HAP-1 (cell line): ENCODE measurements around the gene KLF1.
A peak's percentile ranks its signal among the peaks of the same experiment; 100 is the strongest.

Experiments
- DNase-seq, 2 experiments: peaks; one replicate each; pipeline ENCODE4 v3.0.0-alpha.2; 2016 to 2020; ENCODE audit warnings: low spot score in 2 of 2
- H3K27me3 ChIP-seq: fragments of 250-450 bp; sonication (Bioruptor Pico); 2 replicates; pipeline ENCODE4 v1.5.1; 2020; ENCODE audit warnings: low read depth, mild to moderate bottlenecking, moderate library complexity
- H3K36me3 ChIP-seq: fragments of 250-450 bp; sonication (Bioruptor Pico); replicated peaks from 2 replicates; pipeline ENCODE4 v1.5.1; 2020; ENCODE audit warnings: mild to moderate bottlenecking
- H3K4me1 ChIP-seq: fragments of 250-450 bp; sonication (Bioruptor Pico); 2 replicates; pipeline ENCODE4 v1.5.1; 2020; ENCODE audit warnings: mild to moderate bottlenecking
- H3K4me3 ChIP-seq: fragments of 250-450 bp; sonication (Bioruptor Pico); 2 replicates; pipeline ENCODE4 v1.5.1; 2020; ENCODE audit warnings: mild to moderate bottlenecking, moderate library complexity
- H3K9me3 ChIP-seq: fragments of 250-450 bp; sonication (Bioruptor Pico); 2 replicates; pipeline ENCODE4 v1.5.1; 2020; ENCODE audit warnings: mild to moderate bottlenecking, moderate library complexity
- in situ Hi-C: fragments of 300-500 bp; cut with MboI; formaldehyde crosslinking; loops from 3 replicates; pipeline ENCODE4 v1.14.3; 2020; ENCODE audit warnings: low sequenced_read_pairs, inconsistent platforms, mixed read lengths

KLF1 gene

GRCh38 chr19:12884926-12885748 lies 1.9 kb downstream of the KLF1 start:
- Histone ChIP-seq H3K4me1 (peaks cover 2% of the 10 kb centered on the region; the same call in 1 of the 2 replicates), H3K9me3 (peaks cover 5% of the 10 kb centered on the region), H3K27me3 (no peaks in the 10 kb centered on the region), H3K36me3 (no peaks in the 10 kb centered on the region), H3K4me3 (no peak overlapping the region)
- in situ Hi-C loops, result no loop called here
- DNase-seq, result no peak

- Histone ChIP-seq H3K36me3 (no peaks in the 10 kb centered on the region), H3K4me3 (no peak overlapping the region), H3K4me1 (peaks cover 2% of the 10 kb centered on the region; the same call in 1 of the 2 replicates), H3K9me3 (peaks cover 5% of the 10 kb centered on the region), H3K27me3 (no peaks in the 10 kb centered on the region)
- in situ Hi-C loops, result no loop called here
- DNase-seq, result no peak
Observed at GRCh38 chr19:12884627-12884925, 2.4 kb downstream of the KLF1 start.

GRCh38 chr19:12884202-12884601 lies 2.8 kb downstream of the KLF1 start:
- H3K27me3 ChIP-seq, result no peaks in the 10 kb centered on the region
- H3K36me3 ChIP-seq, result no peaks in the 10 kb centered on the region
- no peak for DNase-seq
- in situ Hi-C loops, result no loop called here
- peaks cover 5% of the 10 kb centered on the region for H3K9me3 ChIP-seq
- H3K4me1 ChIP-seq, result peaks cover 2% of the 10 kb centered on the region; the same call in 1 of the 2 replicates
- no peak overlapping the region for H3K4me3 ChIP-seq

GRCh38 chr19:12882589-12882988 lies 4.4 kb downstream of the KLF1 start:
- H3K27me3 ChIP-seq, result no peaks in the 10 kb centered on the region
- H3K9me3 ChIP-seq, result peaks cover 5% of the 10 kb centered on the region
- no peak for DNase-seq
- peaks cover 10% of the 10 kb centered on the region for H3K36me3 ChIP-seq
- H3K4me1 ChIP-seq, result peaks cover 2% of the 10 kb centered on the region; the same call in 1 of the 2 replicates
- in situ Hi-C loops, result no loop called here
- H3K4me3 ChIP-seq, result no peak overlapping the region

- Histone ChIP-seq H3K4me3 (peak within 1 kb of the TSS; percentile 96), H3K9me3 (peaks cover 5% of the 10 kb centered on the region), H3K27me3 (no peaks in the 10 kb centered on the region), H3K36me3 (peaks cover 12% of the 10 kb centered on the region), H3K4me1 (peaks cover 2% of the 10 kb centered on the region; the same call in 1 of the 2 replicates)
- peak; percentile 93 to 99 for DNase-seq
- in situ Hi-C loops, result no loop called here
Observed at GRCh38 chr19:12881172-12881808, 5.7 kb downstream of the KLF1 start, which contains the start of gene DNASE2. Gene DNASE2 (minus strand): TSS chr19:12881449. CDS start chr19:12881375, 74 bp downstream.

GRCh38 chr19:12880551-12881171 lies 6.3 kb downstream of the KLF1 start:
- H3K4me1 ChIP-seq, result peaks cover 2% of the 10 kb centered on the region; the same call in 1 of the 2 replicates
- H3K36me3 ChIP-seq, result peaks cover 12% of the 10 kb centered on the region
- H3K4me3 ChIP-seq, result peak overlapping the region; percentile 96
- H3K9me3 ChIP-seq, result peaks cover 5% of the 10 kb centered on the region
- no peaks in the 10 kb centered on the region for H3K27me3 ChIP-seq
- in situ Hi-C loops, result no loop called here
- DNase-seq, result peak in 1 of 2 experiments; percentile 59

GRCh38 chr19:12875086-12875485 lies 11.9 kb downstream of the KLF1 start:
- in situ Hi-C loops, result no loop called here
- Histone ChIP-seq H3K36me3 (peaks cover 26% of the 10 kb centered on the region), H3K4me1 (no peaks in the 10 kb centered on the region), H3K9me3 (no peaks in the 10 kb centered on the region), H3K27me3 (no peaks in the 10 kb centered on the region), H3K4me3 (no peak overlapping the region)
- DNase-seq, result no peak

GRCh38 chr19:12873891-12874745 lies 12.9 kb downstream of the KLF1 start:
- no peaks in the 10 kb centered on the region for H3K27me3 ChIP-seq
- H3K4me3 ChIP-seq, result no peak overlapping the region
- DNase-seq, result no peak
- no peaks in the 10 kb centered on the region for H3K9me3 ChIP-seq
- in situ Hi-C loops, result no loop called here
- peaks cover 26% of the 10 kb centered on the region for H3K36me3 ChIP-seq
- H3K4me1 ChIP-seq, result no peaks in the 10 kb centered on the region

GRCh38 chr19:12872941-12873890 lies 13.8 kb downstream of the KLF1 start:
- in situ Hi-C loops, result no loop called here
- Histone ChIP-seq H3K36me3 (peaks cover 28% of the 10 kb centered on the region), H3K9me3 (no peaks in the 10 kb centered on the region), H3K4me3 (no peak overlapping the region), H3K27me3 (no peaks in the 10 kb centered on the region), H3K4me1 (no peaks in the 10 kb centered on the region)
- DNase-seq, result peak in 1 of 2 experiments; percentile 75

GRCh38 chr19:12872255-12872654 lies 14.7 kb downstream of the KLF1 start:
- in situ Hi-C loops, result no loop called here
- Histone ChIP-seq H3K9me3 (no peaks in the 10 kb centered on the region), H3K4me1 (no peaks in the 10 kb centered on the region), H3K36me3 (peaks cover 20% of the 10 kb centered on the region), H3K4me3 (no peak overlapping the region), H3K27me3 (no peaks in the 10 kb centered on the region)
- no peak for DNase-seq

- no peaks in the 10 kb centered on the region for H3K4me1 ChIP-seq
- H3K27me3 ChIP-seq, result no peaks in the 10 kb centered on the region
- H3K9me3 ChIP-seq, result no peaks in the 10 kb centered on the region
- H3K36me3 ChIP-seq, result peaks cover 20% of the 10 kb centered on the region
- no peak overlapping the region for H3K4me3 ChIP-seq
- DNase-seq, result no peak
- in situ Hi-C loops, result no loop called here
Observed at GRCh38 chr19:12871681-12872080, 15.3 kb downstream of the KLF1 start.

GRCh38 chr19:12868540-12869112 lies 18.4 kb downstream of the KLF1 start:
- in situ Hi-C loops, result no loop called here
- DNase-seq, result peak in 1 of 2 experiments; percentile 44
- Histone ChIP-seq H3K4me1 (no peaks in the 10 kb centered on the region), H3K9me3 (no peaks in the 10 kb centered on the region), H3K36me3 (peaks cover 11% of the 10 kb centered on the region), H3K27me3 (no peaks in the 10 kb centered on the region), H3K4me3 (no peak overlapping the region)
